ENCODE results near the gene PTPRN2. TPM values are rescaled to one million over a fixed set of nuclear protein-coding genes. Genes with fewer than 3 reads are reported as not detected.

Gene PTPRN2
- total RNA-seq, 1 experiment from 2014 or later = not detected

GRCh38 chr7:157865351-157866165, 722.1 kb downstream of the PTPRN2 start:
- no peaks in the 10 kb centered on the region for H3K9me2 ChIP-seq (ENCODE audit: insufficient read depth)
- peaks cover 91% of the 10 kb centered on the region for H3K27me3 ChIP-seq (ENCODE audit: insufficient read depth, low read depth)
- BruUV-seq (replicated peaks) = no TSS peak
- no peaks in the 10 kb centered on the region for H3K9me3 ChIP-seq (ENCODE audit: insufficient read depth, low read depth)
- no peak for DNase-seq
- no peaks in the 10 kb centered on the region for H3K4me1 ChIP-seq (replicated peaks; ENCODE audit: insufficient read depth)
- no peaks in the 10 kb centered on the region for H3K79me2 ChIP-seq (ENCODE audit: low read depth)
- H3K36me3 ChIP-seq (ENCODE audit: low read depth) = no peaks in the 10 kb centered on the region
- no peak overlapping the region for H3K4me2 ChIP-seq
- no peak overlapping the region for H3K27ac ChIP-seq
- no peak overlapping the region for H2AFZ ChIP-seq
- intact Hi-C loops (cut with micrococcal nuclease; ENCODE audit: unreplicated experiment) = no loop called here
- POLR2A ChIA-PET (ENCODE audit: unreplicated experiment) = no interaction called here
- H4K20me1 ChIP-seq (ENCODE audit: insufficient read depth) = no peaks in the 10 kb centered on the region
- no peaks in the 10 kb centered on the region for H3F3A ChIP-seq (ENCODE audit: insufficient read depth, low read depth)
- TF ChIP-seq CTCF (conservative IDR thresholded peaks at IDR 0.05) = no peak
- peak; percentile 43; the same call in 1 of the 2 replicates for TF ChIP-seq EZH2 (IDR thresholded peaks at IDR 0.05; ENCODE audit: low read depth)
- CTCF ChIA-PET = no interaction called here
- H3K4me3 ChIP-seq = no peak overlapping the region

- Histone ChIP-seq H2AFZ (no peak overlapping the region), H3K79me2 (ENCODE audit: low read depth) (no peaks in the 10 kb centered on the region), H3K9me2 (ENCODE audit: insufficient read depth) (no peaks in the 10 kb centered on the region), H3K36me3 (ENCODE audit: low read depth) (no peaks in the 10 kb centered on the region), H3K4me1 (replicated peaks; ENCODE audit: insufficient read depth) (no peaks in the 10 kb centered on the region), H3F3A (ENCODE audit: insufficient read depth, low read depth) (no peaks in the 10 kb centered on the region), H4K20me1 (ENCODE audit: insufficient read depth) (no peaks in the 10 kb centered on the region), H3K9me3 (ENCODE audit: insufficient read depth, low read depth) (no peaks in the 10 kb centered on the region), H3K4me2 (no peak overlapping the region), H3K4me3 (no peak overlapping the region), H3K27me3 (ENCODE audit: insufficient read depth, low read depth) (peaks cover 91% of the 10 kb centered on the region), H3K27ac (no peak overlapping the region)
- intact Hi-C loops (cut with micrococcal nuclease; ENCODE audit: unreplicated experiment) = no loop called here
- ChIA-PET CTCF (no interaction called here), POLR2A (ENCODE audit: unreplicated experiment) (no interaction called here)
- DNase-seq = no peak
- no TSS peak for BruUV-seq (replicated peaks)
- TF ChIP-seq CTCF (conservative IDR thresholded peaks at IDR 0.05) (no peak), EZH2 (IDR thresholded peaks at IDR 0.05; ENCODE audit: low read depth) (no peak)
These were observed 722.7 kb downstream of the PTPRN2 start for GRCh38 chr7:157864911-157865310.

- H3K4me3 ChIP-seq = no peak overlapping the region
- H3K27ac ChIP-seq = no peak overlapping the region
- H3K36me3 ChIP-seq (ENCODE audit: low read depth) = no peaks in the 10 kb centered on the region
- BruUV-seq (replicated peaks) = no TSS peak
- H3K4me1 ChIP-seq (replicated peaks; ENCODE audit: insufficient read depth) = no peaks in the 10 kb centered on the region
- TF ChIP-seq EZH2 (IDR thresholded peaks at IDR 0.05; ENCODE audit: low read depth) (peak; percentile 77; the same call in 1 of the 2 replicates), CTCF (conservative IDR thresholded peaks at IDR 0.05) (no peak)
- no peak for DNase-seq
- H3K79me2 ChIP-seq (ENCODE audit: low read depth) = no peaks in the 10 kb centered on the region
- ChIA-PET POLR2A (ENCODE audit: unreplicated experiment) (no interaction called here), CTCF (no interaction called here)
- intact Hi-C loops (cut with micrococcal nuclease; ENCODE audit: unreplicated experiment) = no loop called here
- no peaks in the 10 kb centered on the region for H4K20me1 ChIP-seq (ENCODE audit: insufficient read depth)
- H3K27me3 ChIP-seq (ENCODE audit: insufficient read depth, low read depth) = peaks cover 84% of the 10 kb centered on the region
- H3F3A ChIP-seq (ENCODE audit: insufficient read depth, low read depth) = no peaks in the 10 kb centered on the region
- no peak overlapping the region for H3K4me2 ChIP-seq
- no peaks in the 10 kb centered on the region for H3K9me3 ChIP-seq (ENCODE audit: insufficient read depth, low read depth)
- no peak overlapping the region for H2AFZ ChIP-seq
- H3K9me2 ChIP-seq (ENCODE audit: insufficient read depth) = no peaks in the 10 kb centered on the region
These were observed 723.5 kb downstream of the PTPRN2 start for GRCh38 chr7:157863906-157864810.

All from PC-9 (cell line).